GM12878 (cell line): Measurements from ENCODE around the gene KIN. TPM values are rescaled to one million over a fixed set of nuclear protein-coding genes. Genes with fewer than 3 reads are reported as not detected.

Experiments
- ATAC-seq: fragments of 200-7000 bp; cut with Tn5 transposase; 3 replicates; pipeline ENCODE4 v1.9.1; 2020; ENCODE audit warnings: mild to moderate bottlenecking, moderate library complexity
- BruUV-seq: library from RNA; stranded (reverse); fragments of 400-500 nt; replicated peaks from 2 replicates; lab custom pipeline; 2021; lab: Mats Ljungman, UMichigan
- CTCF ChIA-PET: fragments of 300-600 bp; sonication (Branson Sonifier 250); formaldehyde crosslinking; extraction: SDS; loops from one replicate; lab custom pipeline; 2021; ENCODE audit warnings: inconsistent platforms; lab: Yijun Ruan, JAX
- POLR2A ChIA-PET: fragments of 350-600 bp; formaldehyde crosslinking; extraction: SDS; loops from one replicate; lab custom pipeline; 2021; ENCODE audit warnings: inconsistent platforms; lab: Charles Lee
- RAD21 ChIA-PET: fragments of 300-600 bp; sonication (Branson Sonifier 250); formaldehyde crosslinking; loops from one replicate; lab custom pipeline; 2023; ENCODE audit warnings: antibody characterized with exemption; ENCODE audit not compliant: unreplicated experiment; lab: Charles Lee
- SMC1A ChIA-PET: fragments of 300-600 bp; sonication (Branson Sonifier 250); formaldehyde crosslinking; loops from one replicate; lab custom pipeline; 2023; ENCODE audit not compliant: unreplicated experiment, uncharacterized antibody; lab: Charles Lee
- DNase-seq: peaks from one replicate; pipeline ENCODE4 v3.0.0-alpha.2; 2011; ENCODE audit warnings: low read depth, low spot score
- FAIRE-seq: peaks from 3 replicates; lab custom pipeline; 2011; peaks lifted over from hg19 to GRCh38; lab: Jason Lieb, UNC
- H2AFZ ChIP-seq: 2 replicates; pipeline ENCODE4 v1.6.0; 2011; ENCODE audit warnings: low read depth, low read length, control low read depth; ENCODE audit not compliant: control insufficient read depth
- H3K27ac ChIP-seq: 2 replicates; pipeline ENCODE4 v1.5.1; 2011; ENCODE audit warnings: control low read depth; ENCODE audit not compliant: control insufficient read depth, insufficient read depth
- H3K27me3 ChIP-seq, 2 experiments: replicated peaks in 1 of 2; 2 replicates each; pipeline versions ENCODE4 v1.6.0 to v1.6.1; 2011; ENCODE audit warnings: low read length in 1 of 2; ENCODE audit not compliant: control insufficient read depth in 2 of 2, insufficient read depth in 2 of 2
- H3K36me3 ChIP-seq, 2 experiments: 2 replicates each; pipeline ENCODE4 v1.5.1; 2011; ENCODE audit warnings: low read length in 1 of 2; ENCODE audit not compliant: control insufficient read depth in 2 of 2, insufficient read depth in 2 of 2
- H3K4me1 ChIP-seq: 2 replicates; pipeline ENCODE4 v1.6.1; 2011; ENCODE audit warnings: mild to moderate bottlenecking, low read length, moderate library complexity, mixed read lengths; ENCODE audit not compliant: control insufficient read depth, insufficient read depth
- H3K4me2 ChIP-seq: 2 replicates; pipeline ENCODE4 v1.6.0; 2011; ENCODE audit warnings: control low read depth; ENCODE audit not compliant: control insufficient read depth, insufficient read depth
- H3K4me3 ChIP-seq: fragments of 200-600 bp; sonication (generic); 2 replicates; pipeline ENCODE4 v1.5.1; 2016
- H3K79me2 ChIP-seq: 2 replicates; pipeline ENCODE4 v1.6.0; 2011; ENCODE audit warnings: low read length; ENCODE audit not compliant: control insufficient read depth, insufficient read depth
- H3K9ac ChIP-seq: 2 replicates; pipeline ENCODE4 v1.8.0; 2011; ENCODE audit warnings: low read length, control low read depth, mixed read lengths; ENCODE audit not compliant: control insufficient read depth, insufficient read depth
- H3K9me3 ChIP-seq: replicated peaks from 3 replicates; pipeline ENCODE4 v1.5.1; 2011; ENCODE audit warnings: mild to moderate bottlenecking, low read length; ENCODE audit not compliant: control insufficient read depth, insufficient read depth
- H4K20me1 ChIP-seq: 2 replicates; pipeline ENCODE4 v1.6.0; 2011; ENCODE audit not compliant: control insufficient read depth, insufficient read depth
- YY1 ChIP-seq: IDR thresholded peaks from 2 replicates; pipeline ENCODE4 v1.6.1; 2011; ENCODE audit warnings: low read depth, mild to moderate bottlenecking, low read length
- WGBS: methylation state at CpG from one replicate; pipeline ENCODE4 v1.1.6; 2016; ENCODE audit warnings: low lambda C conversion rate; ENCODE audit not compliant: insufficient replicate concordance, insufficient coverage; ENCODE audit errors: missing lambda C conversion rate; 5-methylcytosine and 5-hydroxymethylcytosine counted together
- in situ Hi-C: fragments of 300-500 bp; cut with MboI; formaldehyde crosslinking; loops from 9 replicates; pipeline ENCODE4 v1.14.3; 2018; ENCODE audit warnings: mixed read lengths
- intact Hi-C: fragments of 100-400 bp; cut with micrococcal nuclease; formaldehyde crosslinking; loops from one replicate; pipeline ENCODE4 v1.14.2; 2022; ENCODE audit not compliant: unreplicated experiment
- polyA plus RNA-seq, 11 experiments: library from polyadenylated mRNA; depleted of rRNA in 4 of 11; unstranded in 6 of 11; stranded (reverse) in 5 of 11; fragments of >200 nt; fragmentation: Nextera tagmentation in 4 of 11; fragmentation: Illumina TruSeq in 1 of 11; extraction: Ambion mirVana in 4 of 11; extraction: Trizol in 1 of 11; gene quantifications; 1 replicate in 1 of 11; 2 replicates in 10 of 11; pipeline versions ENCODE4 v1.2.1 to v1.2.3, GENCODE V29; 2011 to 2016; ENCODE audit warnings: inconsistent platforms in 2 of 11, missing spikeins in 2 of 11, low read depth in 1 of 11
- total RNA-seq, 4 experiments: library from RNA; depleted of rRNA in 3 of 4; stranded (reverse); fragments of >200 nt in 3 of 4; fragmentation: Illumina TruSeq in 1 of 4; extraction: Trizol in 1 of 4; gene quantifications; 2 replicates each; pipeline versions ENCODE4 v1.2.1 to v1.2.3, GENCODE V29; 2013 to 2021
- TF ChIP-seq, protein P1 (sequence below): fragments of 450-650 bp; IDR thresholded peaks from 2 replicates; pipeline ENCODE4 v1.6.1; 2014; ENCODE audit warnings: mild to moderate bottlenecking

The KIN gene
- total and polyA plus RNA-seq, 10 of the 15 experiments (the other 5 are each of a cell fraction or from before 2014, with no cell fraction given) = 6.8 to 33.2 (median 11.3) TPM

DNA sequence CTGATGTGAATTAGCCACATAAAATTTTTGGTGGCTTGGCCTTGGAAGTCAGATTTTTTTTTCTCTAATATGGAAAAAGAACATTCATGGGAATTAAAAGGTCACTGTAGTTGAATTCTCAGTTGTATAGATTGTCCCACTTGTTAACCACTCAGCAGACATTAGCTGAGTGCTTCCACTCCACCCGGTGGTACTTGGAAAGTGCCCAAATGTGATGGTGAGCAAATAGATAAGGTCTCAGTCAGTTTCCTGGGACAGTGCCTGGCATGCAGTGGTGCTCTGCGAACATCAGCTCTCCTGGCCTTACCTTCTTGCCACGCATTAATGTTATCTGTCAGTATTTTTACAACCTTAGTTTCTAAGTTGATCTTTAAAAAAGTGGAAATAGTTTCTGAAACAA is 1.6 kb upstream of the KIN start:
- ChIA-PET SMC1A (interaction anchor here (1.0 to 1.6 kb wide), 2 partner anchors 10 to 31 kb away, joined by 3 to 5 read pairs; no protein-coding TSS in a partner anchor), CTCF (interaction anchor here (1.2 to 3.4 kb wide), 2 partner anchors 30 to 1419 kb away, joined by 3 to 24 read pairs; partner anchors contain the start of gene TAF3)
- H3K79me2 ChIP-seq = peaks cover 95% of the 10 kb centered on the region
- no peak overlapping the region for H2AFZ ChIP-seq
- in situ Hi-C loops = no loop called here
- H3K36me3 ChIP-seq = peaks cover 0 to 4% of the 10 kb centered on the region in 2 experiments; a peak in 1 of 4 replicates
- H3K4me2 ChIP-seq = peak overlapping the region; percentile 88
- no peaks in the 10 kb centered on the region for H3K9me3 ChIP-seq
- TF ChIP-seq, protein P1, sequence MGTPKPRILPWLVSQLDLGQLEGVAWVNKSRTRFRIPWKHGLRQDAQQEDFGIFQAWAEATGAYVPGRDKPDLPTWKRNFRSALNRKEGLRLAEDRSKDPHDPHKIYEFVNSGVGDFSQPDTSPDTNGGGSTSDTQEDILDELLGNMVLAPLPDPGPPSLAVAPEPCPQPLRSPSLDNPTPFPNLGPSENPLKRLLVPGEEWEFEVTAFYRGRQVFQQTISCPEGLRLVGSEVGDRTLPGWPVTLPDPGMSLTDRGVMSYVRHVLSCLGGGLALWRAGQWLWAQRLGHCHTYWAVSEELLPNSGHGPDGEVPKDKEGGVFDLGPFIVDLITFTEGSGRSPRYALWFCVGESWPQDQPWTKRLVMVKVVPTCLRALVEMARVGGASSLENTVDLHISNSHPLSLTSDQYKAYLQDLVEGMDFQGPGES = no peak
- TF ChIP-seq YY1 = no peak
- TF ChIP-seq, all 136 proteins: peak for 0
- H3K9ac ChIP-seq = peak overlapping the region; percentile 94
- ATAC-seq = no peak
- DNase-seq = no peak
- no peaks in the 10 kb centered on the region for H3K27me3 ChIP-seq
- POLR2A ChIA-PET = no interaction called here
- peak overlapping the region; percentile 18; the same call in 1 of the 2 replicates for H3K27ac ChIP-seq
- no peaks in the 10 kb centered on the region; the same call in 1 of the 2 replicates for H4K20me1 ChIP-seq
- intact Hi-C loops = loop anchor here (10.0 kb wide), 1 partner anchor 265 kb away; no protein-coding TSS in a partner anchor
- H3K4me3 ChIP-seq = peak overlapping the region; percentile 97
- RAD21 ChIA-PET = interaction anchor here (0.8 kb wide), 1 partner anchor 28 kb away, joined by 4 read pairs; no protein-coding TSS in a partner anchor
- FAIRE-seq = no peak
- BruUV-seq = no TSS peak
- WGBS = 48% methylated on average over 3 of the region's 3 CpGs
- no peaks in the 10 kb centered on the region; the same call in 1 of the 2 replicates for H3K4me1 ChIP-seq
